NCI-H345 (cell line): ENCODE results near the gene WNT6.
"Not testable (repeated sequence)": the region's sequence is repeated elsewhere in the genome, so short reads cannot be mapped to it uniquely, and the experiment has no call there.

ENCODE experiments used
- DNase-seq: peaks from one replicate; lab custom pipeline; 2025; lab: John Stamatoyannopoulos, UW

Gene WNT6

DNA sequence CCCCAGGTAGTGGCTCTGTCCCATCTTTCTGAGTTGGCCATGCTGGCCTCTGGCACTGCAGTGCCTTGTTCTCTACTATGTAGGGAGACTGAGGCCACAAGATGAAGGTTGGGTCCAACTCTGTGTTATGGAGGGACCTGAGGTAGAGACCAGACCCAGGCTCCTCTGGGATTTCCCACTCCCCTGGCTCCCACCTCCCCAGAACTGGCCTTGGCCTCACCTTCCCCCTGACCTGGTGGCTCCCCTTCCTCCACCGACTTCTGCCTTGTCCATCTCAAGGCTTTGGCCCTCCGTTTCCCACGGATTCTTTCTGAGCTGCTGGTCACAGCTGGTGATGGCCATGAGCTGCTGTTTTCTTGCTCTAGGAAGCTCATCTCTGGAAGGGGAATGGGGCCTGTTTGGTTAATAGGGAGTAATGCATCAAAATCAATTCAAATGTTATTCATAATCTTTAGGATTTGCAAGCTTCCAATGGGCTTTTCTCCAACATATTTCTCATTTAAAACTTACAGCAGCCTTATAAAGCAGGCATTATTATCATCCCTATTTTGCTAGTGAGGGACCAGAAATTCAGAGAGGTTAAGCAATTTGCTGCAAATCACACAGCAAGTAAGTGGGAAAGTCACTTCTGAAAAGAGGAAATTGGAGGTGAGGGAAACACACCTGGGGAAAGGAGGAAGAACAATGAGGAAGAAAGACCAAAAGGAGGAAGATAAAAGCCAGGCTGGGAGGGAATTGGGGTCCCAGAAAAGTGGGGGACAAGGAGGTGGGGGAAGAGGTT lies 28.9 kb upstream of the WNT6 start:
- no peak for DNase-seq

DNA sequence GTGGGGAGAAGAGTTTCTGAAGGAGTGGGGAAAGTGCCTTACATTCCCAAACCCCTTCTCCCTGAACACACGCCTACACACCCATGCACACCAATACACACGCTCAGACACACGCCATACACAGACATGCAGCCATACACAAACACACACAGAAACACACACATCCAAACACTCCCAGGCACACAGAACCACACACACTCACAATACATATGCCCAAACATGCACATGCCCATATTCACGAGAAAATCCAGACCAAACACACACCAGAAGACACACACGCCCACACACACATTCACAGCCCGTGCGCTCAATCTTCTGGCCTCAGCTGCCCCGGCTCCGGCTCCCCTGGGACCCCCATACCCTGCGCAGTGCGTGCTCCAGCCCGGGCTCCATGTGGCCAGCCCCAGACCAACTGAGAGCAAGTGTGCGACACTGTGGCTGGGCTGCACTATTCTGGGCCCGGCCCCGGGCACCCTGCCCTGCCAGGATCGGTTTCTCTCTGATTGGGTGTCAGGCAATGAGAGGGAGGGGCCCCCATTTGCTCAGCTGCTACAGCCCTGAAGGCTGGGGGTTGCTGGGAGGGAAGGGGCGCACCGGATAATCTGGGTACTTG lies 28.1 kb upstream of the WNT6 start, which contains the start of gene PRKAG3:
PRKAG3 (minus strand) TSS at position 426 of the 613 bp plus-strand sequence.
- DNase-seq = no peak

DNA sequence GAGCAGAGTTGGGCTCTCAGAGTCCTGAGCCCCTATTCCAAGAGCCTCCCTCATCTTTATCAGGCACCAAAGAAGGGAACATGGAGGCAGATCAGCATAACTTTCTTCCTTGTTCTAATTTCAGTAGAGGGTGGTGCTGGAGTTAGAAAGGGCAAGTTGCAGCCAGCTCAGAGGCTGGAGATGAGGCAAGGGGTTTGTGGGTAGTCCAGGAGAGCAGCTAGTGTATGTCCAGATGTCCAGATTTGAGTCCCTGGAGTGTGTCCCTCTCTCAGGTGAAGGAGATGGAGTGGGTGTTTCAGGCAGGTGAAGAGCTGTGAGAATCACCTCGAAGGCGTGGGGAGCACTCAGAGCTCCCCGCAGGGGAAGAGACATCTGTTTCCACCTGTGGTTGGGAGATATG lies 27.5 kb upstream of the WNT6 start:
- no peak for DNase-seq

DNA sequence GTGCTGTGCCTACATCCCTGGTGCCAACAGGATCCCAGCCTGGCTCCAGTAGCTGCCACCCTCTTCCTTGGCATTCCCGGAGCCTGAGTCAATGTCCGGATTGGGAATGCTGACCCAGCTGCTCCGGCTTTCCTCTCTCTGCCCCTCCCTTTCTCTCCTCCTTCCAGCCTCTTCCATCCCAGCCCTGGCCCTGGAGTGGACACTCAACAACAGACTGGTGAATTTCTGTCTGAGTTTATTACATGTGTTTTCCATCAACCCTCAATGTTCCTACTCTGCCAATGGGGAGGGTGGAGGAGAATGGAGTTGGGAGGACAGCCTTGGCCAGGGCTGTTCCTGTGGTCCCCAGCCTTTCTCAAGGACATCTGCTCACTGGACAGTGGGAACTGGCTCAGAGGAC lies 27.1 kb upstream of the WNT6 start:
- DNase-seq = no peak

DNA sequence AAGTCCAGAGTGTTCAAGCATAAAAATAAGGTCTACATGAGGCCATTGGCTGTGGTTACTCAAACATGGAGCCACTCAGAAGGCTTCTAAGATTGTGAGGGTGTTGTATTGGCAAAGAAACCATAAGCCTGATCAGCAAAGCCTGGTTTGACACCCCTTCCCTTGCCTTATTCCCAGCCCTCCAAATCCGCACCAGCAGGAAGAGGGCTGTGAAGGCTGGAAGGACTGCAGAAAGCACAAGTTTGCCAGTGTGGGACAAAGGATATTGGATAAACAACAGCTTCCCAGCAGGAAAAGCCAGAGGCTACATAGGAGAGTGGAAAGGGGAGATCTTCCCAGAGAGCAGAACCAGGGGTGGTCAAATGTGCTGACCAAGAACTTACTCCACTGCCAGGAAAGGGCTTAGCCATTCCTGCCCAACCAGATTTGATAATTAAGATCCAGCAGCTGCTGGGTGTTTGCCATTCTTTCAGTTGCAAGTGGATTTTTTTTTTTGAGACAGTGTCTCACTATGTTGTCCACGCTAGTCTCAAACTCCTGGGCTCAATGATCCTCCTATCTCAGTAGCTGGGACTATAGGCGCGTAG lies 26.5 kb upstream of the WNT6 start:
- no peak for DNase-seq

DNA sequence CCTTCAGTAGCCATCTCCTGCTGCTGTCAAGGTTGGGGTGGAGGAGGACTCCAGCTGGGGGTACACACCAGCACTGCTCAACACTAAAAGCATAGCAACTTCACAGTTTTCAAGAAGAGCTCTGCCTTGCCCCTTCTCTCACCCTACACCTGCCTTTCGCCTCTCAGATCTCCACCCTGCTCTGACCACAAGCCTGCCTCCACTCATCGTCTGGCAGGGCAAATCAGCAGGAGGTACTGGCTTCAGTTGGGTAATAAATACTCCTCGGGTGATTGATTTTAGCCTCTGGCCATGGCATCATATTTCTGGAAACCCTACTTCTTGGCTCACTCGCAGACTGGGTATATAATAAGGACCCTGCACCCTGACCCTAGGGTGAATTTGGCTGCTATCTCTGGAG lies 24.9 kb upstream of the WNT6 start:
- no peak for DNase-seq

DNA sequence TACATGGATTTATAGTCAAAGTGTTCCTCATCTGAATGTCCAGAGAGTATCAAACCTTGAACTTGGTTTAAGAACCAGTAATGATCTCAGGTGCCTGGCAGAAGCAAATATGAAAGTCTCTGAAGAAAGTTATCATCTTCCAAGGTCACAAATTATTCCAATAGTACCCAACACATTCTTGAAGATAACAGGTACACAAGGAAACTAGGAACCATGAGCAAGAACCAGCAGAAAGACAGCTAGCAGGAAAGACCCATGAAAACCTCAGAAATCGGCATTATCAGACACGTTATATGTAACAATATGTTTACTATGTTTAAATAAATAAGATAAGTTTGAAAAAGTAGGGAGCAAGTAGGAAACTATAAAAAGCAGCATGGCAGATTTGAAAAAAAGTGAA lies 22.1 kb upstream of the WNT6 start:
- no peak for DNase-seq

DNA sequence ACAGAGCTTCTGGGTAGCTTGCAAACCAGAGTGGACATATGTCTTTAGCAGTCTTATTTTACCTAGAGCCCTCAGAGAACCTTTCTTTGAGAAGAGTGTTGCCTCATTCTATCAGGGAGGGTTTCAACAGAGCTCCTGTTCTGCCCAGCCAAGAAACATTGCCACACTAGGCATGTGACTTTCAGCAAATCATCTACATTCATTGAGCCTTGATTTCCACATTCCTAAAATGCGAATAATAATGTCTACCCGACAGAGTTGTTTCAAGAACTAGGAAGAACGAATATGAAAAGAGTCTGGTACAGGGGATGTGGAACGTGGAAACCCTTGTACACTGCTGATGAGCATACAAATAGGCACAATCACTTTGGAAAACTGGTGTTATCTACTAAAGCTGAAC lies 20.2 kb upstream of the WNT6 start:
- no peak for DNase-seq

DNA sequence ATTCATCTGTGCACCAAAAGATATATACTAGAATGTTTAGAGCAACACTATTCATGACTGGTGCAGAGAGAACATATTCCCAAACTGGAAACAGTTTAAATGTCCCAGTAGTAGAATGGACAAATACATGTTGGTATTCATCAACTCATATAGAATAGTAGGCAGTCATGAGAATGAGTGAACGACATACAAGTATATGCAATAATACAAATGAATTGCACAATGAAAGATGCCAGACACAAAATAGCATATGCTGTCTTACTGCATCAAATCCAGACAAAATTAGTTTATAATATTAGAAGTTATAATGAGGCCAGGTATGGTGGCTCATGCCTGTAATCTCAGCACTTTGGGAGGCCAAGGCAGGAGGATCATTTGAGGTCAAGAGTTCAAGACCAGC lies 19.7 kb upstream of the WNT6 start:
- DNase-seq = no peak

DNA sequence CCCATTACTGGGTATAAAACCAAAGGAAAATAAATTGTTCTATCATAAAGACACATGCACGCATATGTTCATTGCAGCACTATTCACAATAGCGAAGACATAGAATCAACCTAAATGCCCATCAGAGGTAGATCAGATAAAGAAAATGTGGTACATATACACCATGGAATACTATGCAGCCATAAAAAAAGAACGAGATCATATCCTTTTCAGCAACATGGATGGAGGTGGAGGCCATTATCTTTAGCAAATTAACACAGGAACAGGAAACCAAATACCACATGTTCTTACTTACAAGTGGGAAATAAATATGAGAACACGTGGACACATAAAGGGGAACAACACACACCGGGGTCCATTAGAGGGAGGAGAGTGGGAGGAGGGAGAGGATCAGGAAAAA lies 15.3 kb upstream of the WNT6 start:
- DNase-seq = not testable (repeated sequence)

DNA sequence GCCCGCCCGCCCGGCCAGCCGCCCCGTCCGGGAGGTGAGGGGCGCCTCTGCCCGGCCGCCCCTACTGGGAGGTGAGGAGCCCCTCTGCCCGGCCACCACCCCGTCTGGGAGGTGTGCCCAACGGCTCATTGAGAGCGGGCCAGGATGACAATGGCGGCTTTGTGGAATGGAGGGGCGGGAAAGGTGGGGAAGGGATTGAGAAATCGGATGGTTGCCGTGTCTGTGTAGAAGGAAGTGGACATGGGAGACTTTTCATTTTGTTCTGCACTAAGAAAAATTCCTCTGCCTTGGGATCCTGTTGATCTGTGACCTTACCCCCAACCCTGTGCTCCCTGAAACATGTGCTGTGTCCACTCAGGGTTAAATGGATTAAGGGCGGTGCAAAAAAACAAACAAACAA lies 12.6 kb upstream of the WNT6 start:
- DNase-seq = not testable (repeated sequence)

DNA sequence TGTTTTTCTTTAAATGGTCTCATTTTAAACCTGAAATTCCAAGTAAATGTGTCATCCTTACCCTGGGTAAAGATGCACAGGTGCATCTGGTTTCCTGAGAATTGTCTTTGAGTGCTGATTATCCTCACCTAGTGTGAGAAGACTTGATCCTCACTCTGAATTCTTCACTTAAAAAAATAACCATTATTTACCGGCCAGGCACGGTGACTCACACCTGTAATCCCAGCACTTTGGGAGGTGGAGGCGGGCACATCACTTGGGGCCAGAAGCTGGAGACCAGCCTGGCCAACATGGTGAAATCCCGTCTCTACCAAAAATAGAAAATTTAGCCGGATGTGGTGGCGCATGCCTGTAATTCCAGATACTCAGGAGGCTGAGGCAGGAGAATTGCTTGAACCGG lies 9.9 kb upstream of the WNT6 start:
- no peak for DNase-seq

DNA sequence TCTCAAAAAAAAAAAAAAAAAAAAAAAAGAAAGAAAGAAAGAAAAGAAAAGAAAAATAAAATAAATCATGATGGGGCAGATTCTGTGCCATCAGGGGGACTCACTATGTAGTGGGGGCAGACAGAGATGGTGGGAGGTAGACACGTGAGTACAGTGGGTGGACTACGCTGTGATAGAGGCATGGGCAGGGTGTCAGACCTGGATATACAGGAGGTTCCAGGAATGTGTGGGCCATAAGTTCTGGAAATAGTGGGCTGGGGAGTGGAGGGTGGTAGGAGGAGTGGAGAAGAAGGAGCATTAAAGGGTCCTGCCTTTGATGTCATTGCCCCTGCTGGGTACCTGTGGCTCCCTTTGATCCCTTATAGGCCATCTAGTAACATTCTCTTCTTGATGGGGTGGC lies 8.8 kb upstream of the WNT6 start:
- DNase-seq = no peak

DNA sequence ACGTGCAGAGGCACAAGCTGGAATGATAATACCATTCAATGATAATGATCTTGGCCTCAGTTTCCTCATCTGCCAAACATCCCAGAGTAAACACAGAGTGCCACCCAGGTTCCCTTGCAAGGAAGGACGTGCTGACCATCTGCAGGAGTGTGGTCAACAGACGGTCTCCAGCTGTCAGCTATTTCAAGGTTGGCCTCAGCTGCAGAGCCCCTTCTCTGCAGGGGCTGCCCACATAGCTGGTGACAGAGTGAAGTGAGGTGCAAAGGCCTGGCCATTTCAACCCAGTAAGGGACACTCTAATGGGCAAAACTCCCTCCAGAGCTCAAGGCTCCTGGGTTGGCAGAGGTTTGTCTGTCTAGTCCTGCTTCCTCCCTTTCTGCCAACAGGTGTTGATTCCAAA lies 8.3 kb upstream of the WNT6 start:
- no peak for DNase-seq

DNA sequence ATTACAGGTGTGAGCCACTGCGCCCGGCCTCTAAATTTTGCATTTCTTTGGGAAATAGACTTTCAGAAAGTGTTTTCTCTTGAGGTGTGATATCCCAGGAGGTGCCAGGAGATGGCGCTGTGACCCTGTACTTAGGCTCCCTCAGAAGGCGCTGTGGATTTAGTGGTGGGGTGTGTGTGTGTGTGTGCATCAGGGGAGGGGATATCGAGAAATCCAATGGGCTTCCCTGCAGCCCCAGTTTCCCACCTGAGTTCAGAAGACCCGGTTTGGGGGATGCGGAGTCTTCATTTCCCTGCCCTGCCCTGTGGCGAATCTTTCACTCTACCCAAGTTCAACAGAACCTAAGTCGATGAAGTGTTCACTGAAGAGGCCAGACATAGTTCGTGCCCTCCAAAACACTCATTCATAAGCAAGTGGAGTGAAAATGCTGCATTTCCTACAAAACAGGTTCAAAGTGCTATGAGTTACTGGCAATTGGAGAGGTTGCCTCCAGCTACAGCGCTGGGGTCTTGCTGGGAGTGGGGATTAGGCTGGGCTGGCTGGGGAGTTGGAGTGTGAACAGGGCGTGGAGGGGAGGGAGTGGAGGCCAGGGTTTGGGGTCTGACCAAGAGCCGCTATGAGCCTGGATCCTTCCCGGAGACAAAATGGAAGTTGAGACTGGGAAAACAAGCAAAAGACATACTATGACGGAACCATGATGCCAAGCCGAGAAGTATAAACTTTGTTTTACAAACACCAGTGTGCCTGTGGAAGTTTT lies 6.5 kb upstream of the WNT6 start:
- peak; percentile 47 for DNase-seq

DNA sequence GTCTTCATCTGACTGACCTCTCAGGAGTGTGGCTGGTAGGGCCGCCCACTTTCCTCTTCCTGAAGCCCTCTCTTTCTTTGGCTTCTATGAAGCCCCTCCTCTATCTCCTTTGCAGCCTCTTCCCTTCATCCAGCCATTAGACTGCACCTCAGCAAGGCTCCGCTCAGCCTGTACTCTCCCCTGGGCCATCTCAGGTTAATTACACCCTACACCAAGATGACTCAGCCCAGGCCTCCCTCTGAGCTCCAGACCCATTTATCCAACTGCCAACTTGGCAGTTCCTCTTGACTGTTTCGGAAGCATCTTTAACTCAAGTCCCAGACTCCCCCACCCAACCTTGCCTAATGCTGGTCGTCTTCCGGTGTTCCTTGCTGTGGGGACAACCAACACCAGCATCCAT lies 5.8 kb upstream of the WNT6 start:
- no peak for DNase-seq

DNA sequence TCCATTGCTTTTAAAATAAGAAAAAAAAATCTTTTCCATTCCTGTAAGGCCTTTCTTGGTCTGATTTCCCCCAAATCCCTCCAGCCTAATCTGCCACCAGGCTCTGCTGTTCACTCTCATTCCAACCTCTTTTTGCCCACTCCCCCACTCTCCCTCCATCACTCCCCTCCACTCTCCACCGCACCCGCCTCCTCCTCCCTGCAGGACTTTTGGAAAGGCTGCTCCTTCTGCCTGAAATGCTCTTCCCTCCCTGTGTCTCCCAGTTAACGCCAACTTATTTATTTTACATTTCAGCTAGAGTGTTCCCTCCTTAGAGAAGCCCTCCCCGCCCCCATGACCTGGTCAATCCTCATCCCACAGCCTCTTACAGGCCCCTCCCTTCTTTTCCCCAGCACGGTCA lies 4.7 kb upstream of the WNT6 start:
- no peak for DNase-seq

DNA sequence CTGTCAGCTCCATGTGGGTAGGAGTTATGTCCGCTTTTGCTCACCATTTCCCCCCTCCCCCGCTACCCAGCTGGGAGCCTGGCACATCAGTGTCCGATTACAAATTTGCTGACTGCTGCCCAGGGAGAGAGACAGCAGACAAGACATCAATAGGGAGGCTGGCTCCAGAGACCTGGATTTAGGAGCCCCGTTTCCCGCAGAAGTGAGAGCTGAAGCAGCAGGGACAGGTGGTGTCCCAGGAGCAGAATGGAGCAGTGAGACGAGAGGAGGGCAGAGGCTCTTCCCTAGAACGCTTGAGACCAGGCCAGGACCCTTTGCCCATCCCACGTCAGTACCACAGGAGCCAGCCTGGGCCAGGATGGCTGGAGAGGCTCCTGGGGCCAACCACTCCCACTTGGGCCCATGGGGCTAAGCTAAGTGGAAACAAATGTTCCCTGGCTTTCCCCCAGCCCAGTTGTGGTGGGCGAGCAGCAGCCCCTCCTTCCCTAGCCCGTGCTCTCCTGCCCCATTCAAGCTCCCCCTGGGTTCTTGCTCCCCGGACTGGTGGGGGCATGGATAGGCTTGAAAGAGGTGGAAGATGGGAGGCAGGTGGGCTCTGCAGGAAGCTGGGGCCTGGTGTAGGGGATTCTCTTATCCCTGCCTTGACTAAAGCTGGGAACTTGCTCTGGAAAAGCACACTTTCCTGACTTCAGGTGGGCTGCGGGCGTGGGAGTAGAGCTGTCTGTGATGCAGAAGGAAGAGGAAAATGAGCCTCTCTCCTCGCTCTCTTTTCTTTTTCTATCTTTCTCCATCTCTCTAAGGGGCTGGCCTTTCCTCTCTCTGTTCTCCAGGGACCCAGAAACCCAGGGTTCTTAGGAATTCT lies 4.1 kb upstream of the WNT6 start:
- no peak for DNase-seq

DNA sequence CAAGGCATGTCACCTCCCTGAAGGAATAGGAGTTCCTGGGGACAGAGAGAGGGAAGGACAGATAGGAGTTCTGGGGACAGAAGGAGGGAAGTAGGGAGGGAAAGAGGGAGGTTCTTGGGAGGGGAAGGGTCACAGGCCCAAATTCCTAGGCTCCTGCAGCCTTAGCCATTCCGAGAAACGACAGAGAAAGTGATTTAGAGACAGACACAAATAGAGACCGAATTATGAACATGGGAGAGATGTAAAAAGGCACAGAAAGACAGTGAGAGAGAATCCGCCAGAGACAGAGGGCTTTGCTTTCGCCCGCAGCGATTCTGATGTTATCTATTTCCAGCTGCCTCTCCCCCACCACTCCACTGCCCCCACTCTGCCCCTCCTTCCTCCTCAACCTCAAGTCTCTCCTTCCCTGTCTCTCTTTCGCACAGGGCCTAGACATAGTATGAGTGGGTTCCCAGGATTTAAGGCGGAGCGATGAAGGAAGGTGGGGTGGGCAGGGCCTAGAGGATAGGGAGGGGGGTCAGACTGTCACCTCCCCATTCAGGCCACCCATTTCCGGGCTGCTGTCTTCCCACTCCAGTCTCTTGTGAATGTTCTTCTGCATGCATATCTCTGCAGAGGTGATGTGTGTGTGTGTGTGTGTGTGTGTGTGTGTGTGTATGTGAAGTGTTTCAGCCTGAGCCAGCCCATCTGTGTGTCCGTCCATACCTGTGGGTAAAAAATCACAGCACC lies 3.3 kb upstream of the WNT6 start:
- DNase-seq = no peak

DNA sequence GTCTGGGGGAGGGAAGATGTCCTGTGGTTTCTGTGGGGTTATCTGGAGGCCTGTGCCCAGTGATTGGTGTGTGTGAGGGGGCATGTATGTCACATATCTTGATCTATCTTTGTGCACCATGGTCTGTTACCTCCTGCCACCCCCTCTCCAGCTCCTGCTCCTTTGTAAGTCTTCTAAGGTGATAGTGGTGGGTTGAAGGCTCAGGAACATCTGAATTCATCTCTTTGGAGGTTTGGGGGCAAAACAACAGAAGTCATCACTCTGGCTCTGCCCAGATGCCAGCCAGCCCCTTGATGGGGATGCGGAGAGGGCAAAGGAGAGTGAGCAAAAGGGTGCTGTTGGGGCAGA lies 2.7 kb upstream of the WNT6 start:
- DNase-seq = no peak
